NCI-H1436 treated with DMSO at 0.1 percent for 48 hours (cell line): ENCODE results near the gene NAALADL2.

Experiments
- DNase-seq: peaks from one replicate; lab custom pipeline; 2025; lab: John Stamatoyannopoulos, UW

Gene NAALADL2

GRCh38 chr3:174859114-174859735, at the start of gene NAALADL2:
Gene NAALADL2 (plus strand): TSS chr3:174859334.
- DNase-seq: peak; percentile 48

DNA sequence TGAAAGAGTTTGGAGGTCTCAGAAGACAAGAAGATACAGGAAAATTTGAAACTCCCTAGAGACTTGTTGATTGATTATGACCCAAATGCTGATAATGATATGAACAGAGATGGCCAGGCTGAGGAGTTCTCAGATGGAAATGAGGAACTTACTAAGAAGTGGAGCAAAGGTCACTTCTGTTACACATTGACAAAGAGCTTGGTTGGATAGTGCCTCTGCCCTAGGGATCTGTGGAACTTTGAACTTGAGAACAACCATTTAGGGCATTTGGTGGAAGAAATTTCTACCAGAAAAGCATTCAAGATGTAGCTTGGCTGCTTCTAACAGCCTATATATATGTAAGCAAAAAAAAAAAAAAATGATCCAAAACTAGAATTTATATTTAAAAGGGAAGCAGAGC, 48.9 kb upstream of the NAALADL2 start:
- no peak for DNase-seq

DNA sequence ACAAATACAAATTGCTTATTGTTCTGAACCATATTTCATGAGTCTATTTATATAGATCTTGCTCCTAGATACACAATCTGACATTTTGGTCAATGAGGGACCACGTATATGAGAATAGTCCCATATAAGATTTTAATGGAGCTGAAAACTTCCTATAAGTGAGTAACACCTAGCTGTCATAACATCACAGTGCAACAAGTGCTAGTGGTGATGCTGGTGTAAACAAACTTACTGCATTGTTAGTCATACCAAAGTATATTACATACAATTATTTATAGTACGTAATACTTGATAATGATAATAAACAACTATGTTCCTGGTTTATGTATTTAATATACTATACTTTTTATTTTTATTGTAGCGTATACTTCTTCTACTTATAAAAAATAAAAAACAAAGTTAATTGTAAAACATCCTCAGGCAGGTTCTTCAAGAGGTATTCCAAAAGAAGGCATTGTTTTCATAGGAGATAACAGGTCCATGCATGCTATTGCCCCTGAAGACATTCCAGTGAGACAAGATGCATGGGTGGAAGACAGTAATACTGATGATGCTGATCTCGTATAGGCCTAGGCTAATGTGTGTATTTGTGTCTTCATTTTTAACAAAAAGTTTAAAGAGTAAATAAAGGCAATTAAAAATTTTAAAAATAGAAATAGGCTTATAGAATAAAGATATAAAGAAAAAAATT, 46.8 kb upstream of the NAALADL2 start:
- no peak for DNase-seq

DNA sequence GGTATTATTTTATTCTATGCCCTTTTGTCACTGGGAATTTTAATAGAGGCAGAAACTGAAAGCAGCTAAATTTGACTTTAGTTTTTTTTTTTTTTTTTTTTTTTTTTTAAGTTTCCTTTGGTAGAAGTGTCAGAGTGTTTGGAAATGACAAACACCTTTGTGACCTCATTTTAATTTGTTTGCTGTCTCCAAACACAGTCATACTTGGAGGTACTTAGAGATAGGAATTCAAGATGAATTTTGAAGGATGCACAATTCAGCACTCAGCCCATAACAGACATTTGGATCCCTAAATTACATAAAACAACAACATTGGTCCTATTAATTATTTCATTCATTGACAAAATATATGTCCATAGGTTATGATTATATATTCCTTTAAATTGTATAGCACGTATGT, 43.4 kb upstream of the NAALADL2 start:
- no peak for DNase-seq

DNA sequence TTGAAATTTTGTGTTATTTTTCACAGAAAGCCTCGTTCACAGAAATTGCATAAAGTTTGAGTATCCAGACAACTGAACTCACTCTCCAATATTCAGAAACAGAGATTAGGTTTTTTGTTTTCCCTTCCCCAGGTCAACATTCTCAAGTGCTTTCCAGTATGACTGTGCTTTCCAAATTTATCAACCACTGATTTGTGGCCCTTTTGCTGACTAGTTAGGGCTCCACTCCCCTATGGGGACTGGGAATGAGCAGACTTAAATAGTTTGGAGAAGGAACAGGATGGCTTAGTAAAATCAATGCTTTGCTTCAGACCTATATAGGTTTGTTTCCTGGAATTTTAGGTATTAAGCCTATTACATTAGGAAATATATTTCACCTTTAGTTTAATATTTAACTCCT, 38.2 kb upstream of the NAALADL2 start:
- DNase-seq: no peak

- DNase-seq: no peak
Observed at GRCh38 chr3:174821477-174821876, 37.7 kb upstream of the NAALADL2 start.

DNA sequence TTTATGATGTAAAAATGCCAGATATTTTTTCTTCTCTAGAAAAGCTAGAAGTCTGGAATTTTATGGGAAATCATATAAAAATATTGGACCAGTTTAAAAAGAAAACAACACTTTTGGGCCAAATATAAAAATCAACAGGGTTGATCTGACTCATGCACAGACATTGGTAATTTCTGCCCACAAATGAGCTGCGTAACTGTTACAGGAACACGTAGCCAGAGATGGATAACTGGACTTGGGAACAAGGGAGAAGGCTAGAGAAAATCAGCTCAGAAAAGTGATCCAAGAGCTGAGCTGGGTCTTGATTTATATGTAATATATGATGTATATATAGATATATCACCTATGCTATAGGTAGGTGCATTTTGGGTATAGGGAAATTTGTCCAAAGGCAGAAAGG, 36.8 kb upstream of the NAALADL2 start:
- no peak for DNase-seq

DNA sequence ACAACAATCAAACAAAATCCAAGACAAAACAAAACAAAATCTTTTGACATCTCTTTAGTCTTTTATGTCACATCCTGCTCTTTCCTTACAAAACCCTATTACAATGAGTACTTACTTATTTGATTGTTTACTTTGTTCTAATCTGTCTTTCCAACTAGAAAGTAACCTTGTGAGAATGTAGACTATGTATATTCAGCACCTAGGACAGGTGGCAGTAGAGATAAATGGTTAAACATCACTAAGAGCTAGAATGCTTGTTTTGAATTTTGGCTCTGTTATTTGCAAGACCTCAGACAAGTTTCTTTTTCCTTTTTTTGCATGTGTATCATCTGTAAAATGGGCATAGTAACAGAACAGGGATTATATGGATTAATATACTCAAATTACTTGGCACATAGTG, 33.1 kb upstream of the NAALADL2 start:
- no peak for DNase-seq

GRCh38 chr3:174844746-174845145, 14.4 kb upstream of the NAALADL2 start:
- DNase-seq: no peak

DNA sequence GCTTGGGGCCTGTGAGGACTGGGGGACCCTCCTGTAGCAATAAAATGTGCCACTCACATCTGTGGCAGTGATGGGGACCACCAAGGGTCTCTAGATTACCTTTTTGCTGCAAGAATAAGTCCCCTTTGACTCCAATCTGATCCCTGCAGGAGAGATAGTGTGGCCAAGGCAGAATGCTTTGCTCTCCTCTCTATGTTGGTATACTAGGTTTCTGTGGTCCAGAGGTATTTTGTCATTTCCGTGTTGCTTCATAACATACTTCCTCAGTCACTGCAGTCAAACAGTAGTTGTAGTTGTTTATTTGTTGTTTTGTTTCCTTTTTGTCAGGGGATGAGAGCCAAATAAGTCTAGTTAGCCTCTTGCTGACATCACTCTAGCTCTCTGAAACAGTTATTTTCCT, 13.1 kb upstream of the NAALADL2 start:
- no peak for DNase-seq

DNA sequence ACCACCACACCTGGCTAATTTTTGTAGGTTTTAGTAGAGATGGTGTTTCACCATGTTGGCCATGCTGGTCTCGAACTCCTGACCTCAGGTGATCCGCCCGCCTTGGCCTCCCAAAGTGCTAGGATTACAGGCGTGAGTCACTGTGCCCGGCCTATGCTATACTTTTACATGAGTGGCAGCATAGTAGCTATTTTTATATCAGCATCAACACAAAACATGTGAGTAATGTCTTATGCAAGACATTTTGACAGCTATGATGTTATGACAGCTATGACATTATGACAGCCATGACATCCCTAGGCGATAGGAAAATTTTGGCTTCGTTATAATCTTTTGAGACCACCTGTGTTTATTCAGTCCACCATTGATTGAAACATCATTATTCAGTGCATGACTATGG, 4.1 kb upstream of the NAALADL2 start:
- DNase-seq: no peak

- DNase-seq: no peak
Observed at GRCh38 chr3:174857301-174857700, 1.8 kb upstream of the NAALADL2 start.

GRCh38 chr3:174858353-174858752, 781 bp upstream of the NAALADL2 start:
- no peak for DNase-seq

- DNase-seq: no peak
Observed at GRCh38 chr3:174859756-174860155, 622 bp downstream of the NAALADL2 start.

- peak; percentile 50 for DNase-seq
Observed at GRCh38 chr3:174862101-174862500, 3.0 kb downstream of the NAALADL2 start.

GRCh38 chr3:174862666-174863065, 3.5 kb downstream of the NAALADL2 start:
- DNase-seq: no peak

DNA sequence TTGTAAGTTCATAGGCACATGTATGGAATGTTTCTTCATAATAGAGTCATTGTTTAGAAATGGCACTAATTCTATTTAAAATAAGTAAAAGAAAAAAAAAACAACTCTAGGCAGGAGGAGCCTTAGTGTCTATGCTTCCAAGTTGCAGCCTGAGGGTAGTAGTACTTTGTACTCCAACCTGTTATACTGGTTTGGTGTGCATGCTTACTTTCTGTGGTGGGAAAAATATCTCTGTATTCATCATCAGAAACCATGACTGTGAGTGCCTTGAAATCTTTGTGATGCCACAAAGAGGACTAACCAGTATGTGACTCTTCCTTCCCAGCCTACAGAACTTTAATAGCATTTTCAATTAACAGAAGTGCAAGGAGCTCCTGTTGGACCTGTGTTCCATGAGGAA, 4.4 kb downstream of the NAALADL2 start:
- DNase-seq: no peak

- DNase-seq: no peak
Observed at GRCh38 chr3:174869448-174869847, 10.3 kb downstream of the NAALADL2 start.

DNA sequence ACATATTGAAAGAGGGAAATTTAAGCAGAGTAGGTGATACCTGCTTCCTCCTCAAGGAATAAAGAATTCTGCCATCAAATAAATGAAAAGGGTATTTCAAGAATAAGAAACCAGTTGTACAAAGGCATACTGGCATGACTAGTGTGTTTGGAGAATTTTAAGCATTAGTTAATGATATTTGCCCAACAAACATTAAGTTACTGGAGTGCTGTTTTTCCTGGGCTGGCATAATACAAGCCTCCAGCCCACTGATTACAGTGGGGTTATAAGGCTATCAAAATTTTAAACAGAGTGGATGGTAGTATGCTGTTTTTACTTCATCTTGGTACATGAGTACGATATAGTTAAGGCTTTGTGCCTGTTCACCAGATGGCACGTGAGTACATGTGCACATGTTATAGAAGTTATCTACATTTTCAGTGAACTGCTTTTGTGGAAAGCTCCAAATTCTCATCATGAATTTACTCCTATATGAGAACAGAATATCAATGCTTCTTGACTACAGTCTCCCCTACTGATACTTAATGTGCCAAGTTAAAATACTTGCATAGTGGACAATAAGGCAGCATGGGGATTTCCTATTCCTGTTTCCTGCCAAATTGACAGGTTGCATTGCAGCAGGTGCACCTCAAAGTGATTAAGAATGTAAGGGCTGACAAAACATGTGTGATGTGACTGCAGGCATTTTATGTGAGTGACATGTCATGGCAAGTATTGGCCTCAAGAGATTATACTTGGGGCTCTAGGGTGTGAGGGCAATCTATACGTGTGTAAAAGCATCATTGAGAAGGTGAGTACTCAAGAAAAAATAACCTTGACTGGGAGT, 14.9 kb downstream of the NAALADL2 start:
- DNase-seq: no peak

DNA sequence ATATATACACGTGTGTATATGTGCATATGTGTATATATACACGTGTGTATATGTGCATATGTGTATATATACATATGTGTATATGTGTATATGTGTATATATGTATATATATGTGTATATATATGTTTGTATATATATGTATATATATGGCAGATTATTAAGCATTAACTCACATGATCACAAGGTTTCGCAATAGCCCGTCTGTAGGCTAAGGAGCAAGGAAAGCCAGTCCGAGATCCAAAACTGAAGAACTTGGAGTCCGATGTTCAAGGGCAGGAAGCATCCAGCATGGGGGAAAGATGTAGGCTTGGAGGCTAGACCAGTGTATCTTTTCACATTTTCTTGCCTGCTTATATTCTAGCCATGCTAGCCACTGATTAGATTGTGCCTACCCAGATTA, 23.7 kb downstream of the NAALADL2 start:
- DNase-seq: no peak

GRCh38 chr3:174883881-174884675, 24.9 kb downstream of the NAALADL2 start:
- no peak for DNase-seq
